HL-60 (cell line): ENCODE measurements around the gene SLC1A5.

Source experiments
- GABPA ChIP-seq: IDR thresholded peaks from 2 replicates; pipeline ENCODE4 v1.6.1; 2012; ENCODE audit warnings: low read depth
- POLR2AphosphoS5 ChIP-seq: IDR thresholded peaks from 2 replicates; pipeline ENCODE4 v1.6.1; 2012; ENCODE audit warnings: low read depth
- SPI1 ChIP-seq: IDR thresholded peaks from 2 replicates; pipeline ENCODE4 v1.6.1; 2012; ENCODE audit warnings: low read depth, mild to moderate bottlenecking, borderline replicate concordance
- TF ChIP-seq, protein P1 (sequence below): IDR thresholded peaks from 2 replicates; pipeline ENCODE4 v1.6.1; 2012; ENCODE audit warnings: low read depth; ENCODE audit not compliant: insufficient replicate concordance
- TF ChIP-seq, protein P2 (sequence below): IDR thresholded peaks from one replicate; pipeline ENCODE4 v1.5.1; 2011; ENCODE audit warnings: low read length, control low read depth, inconsistent platforms; ENCODE audit not compliant: insufficient read depth

DNA sequence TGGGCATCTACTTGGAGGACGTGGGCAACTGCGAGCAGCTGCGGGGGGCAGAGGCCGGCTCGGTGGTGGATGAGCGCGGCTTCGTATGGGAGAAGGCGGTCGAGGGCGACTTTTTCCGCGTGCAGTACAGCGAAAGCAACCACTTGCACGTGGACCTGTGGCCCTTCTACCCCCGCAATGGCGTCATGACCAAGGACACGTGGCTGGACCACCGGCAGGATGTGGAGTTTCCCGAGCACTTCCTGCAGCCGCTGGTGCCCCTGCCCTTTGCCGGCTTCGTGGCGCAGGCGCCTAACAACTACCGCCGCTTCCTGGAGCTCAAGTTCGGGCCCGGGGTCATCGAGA, 31.9 kb downstream of the SLC1A5 start:
- TF ChIP-seq, protein P1, sequence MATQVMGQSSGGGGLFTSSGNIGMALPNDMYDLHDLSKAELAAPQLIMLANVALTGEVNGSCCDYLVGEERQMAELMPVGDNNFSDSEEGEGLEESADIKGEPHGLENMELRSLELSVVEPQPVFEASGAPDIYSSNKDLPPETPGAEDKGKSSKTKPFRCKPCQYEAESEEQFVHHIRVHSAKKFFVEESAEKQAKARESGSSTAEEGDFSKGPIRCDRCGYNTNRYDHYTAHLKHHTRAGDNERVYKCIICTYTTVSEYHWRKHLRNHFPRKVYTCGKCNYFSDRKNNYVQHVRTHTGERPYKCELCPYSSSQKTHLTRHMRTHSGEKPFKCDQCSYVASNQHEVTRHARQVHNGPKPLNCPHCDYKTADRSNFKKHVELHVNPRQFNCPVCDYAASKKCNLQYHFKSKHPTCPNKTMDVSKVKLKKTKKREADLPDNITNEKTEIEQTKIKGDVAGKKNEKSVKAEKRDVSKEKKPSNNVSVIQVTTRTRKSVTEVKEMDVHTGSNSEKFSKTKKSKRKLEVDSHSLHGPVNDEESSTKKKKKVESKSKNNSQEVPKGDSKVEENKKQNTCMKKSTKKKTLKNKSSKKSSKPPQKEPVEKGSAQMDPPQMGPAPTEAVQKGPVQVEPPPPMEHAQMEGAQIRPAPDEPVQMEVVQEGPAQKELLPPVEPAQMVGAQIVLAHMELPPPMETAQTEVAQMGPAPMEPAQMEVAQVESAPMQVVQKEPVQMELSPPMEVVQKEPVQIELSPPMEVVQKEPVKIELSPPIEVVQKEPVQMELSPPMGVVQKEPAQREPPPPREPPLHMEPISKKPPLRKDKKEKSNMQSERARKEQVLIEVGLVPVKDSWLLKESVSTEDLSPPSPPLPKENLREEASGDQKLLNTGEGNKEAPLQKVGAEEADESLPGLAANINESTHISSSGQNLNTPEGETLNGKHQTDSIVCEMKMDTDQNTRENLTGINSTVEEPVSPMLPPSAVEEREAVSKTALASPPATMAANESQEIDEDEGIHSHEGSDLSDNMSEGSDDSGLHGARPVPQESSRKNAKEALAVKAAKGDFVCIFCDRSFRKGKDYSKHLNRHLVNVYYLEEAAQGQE, result no peak
- TF ChIP-seq, protein P2, sequence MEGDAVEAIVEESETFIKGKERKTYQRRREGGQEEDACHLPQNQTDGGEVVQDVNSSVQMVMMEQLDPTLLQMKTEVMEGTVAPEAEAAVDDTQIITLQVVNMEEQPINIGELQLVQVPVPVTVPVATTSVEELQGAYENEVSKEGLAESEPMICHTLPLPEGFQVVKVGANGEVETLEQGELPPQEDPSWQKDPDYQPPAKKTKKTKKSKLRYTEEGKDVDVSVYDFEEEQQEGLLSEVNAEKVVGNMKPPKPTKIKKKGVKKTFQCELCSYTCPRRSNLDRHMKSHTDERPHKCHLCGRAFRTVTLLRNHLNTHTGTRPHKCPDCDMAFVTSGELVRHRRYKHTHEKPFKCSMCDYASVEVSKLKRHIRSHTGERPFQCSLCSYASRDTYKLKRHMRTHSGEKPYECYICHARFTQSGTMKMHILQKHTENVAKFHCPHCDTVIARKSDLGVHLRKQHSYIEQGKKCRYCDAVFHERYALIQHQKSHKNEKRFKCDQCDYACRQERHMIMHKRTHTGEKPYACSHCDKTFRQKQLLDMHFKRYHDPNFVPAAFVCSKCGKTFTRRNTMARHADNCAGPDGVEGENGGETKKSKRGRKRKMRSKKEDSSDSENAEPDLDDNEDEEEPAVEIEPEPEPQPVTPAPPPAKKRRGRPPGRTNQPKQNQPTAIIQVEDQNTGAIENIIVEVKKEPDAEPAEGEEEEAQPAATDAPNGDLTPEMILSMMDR, result no peak
- TF ChIP-seq POLR2AphosphoS5 (no peak), GABPA (no peak), SPI1 (no peak)
